Measurements from ENCODE around the gene RNF123.
"Not testable (repeated sequence)": the region's sequence is repeated elsewhere in the genome, so short reads cannot be mapped to it uniquely, and the experiment has no call there.

The RNF123 gene

GRCh38 chr3:49720855-49721595 is 31.7 kb downstream of the RNF123 start:
- no peak for DNase-seq (ENCODE audit: low read depth in 2 of 2)

GRCh38 chr3:49721596-49721895 is 32.2 kb downstream of the RNF123 start:
- no peak for DNase-seq (ENCODE audit: low read depth in 2 of 2)

GRCh38 chr3:49721896-49722781 is 32.8 kb downstream of the RNF123 start:
- no peak for DNase-seq (ENCODE audit: low read depth in 2 of 2)

- DNase-seq (ENCODE audit: low read depth in 2 of 2), result no peak
Measured at GRCh38 chr3:49722896-49723295, 33.5 kb downstream of the RNF123 start.

- peak; percentile 35 to 45 for DNase-seq (ENCODE audit: low read depth in 2 of 2)
Measured at GRCh38 chr3:49723296-49723627, 33.9 kb downstream of the RNF123 start.

GRCh38 chr3:49723628-49724551 is 34.5 kb downstream of the RNF123 start, which contains the start of gene GMPPB:
TSS of gene GMPPB (minus strand) at chr3:49723951. CDS start at chr3:49723726, 225 bp downstream.
- peak; percentile 94 for DNase-seq (ENCODE audit: low read depth in 2 of 2)

- DNase-seq (ENCODE audit: low read depth in 2 of 2), result no peak
Measured at GRCh38 chr3:49724586-49724985, 35.2 kb downstream of the RNF123 start.

- DNase-seq (ENCODE audit: low read depth in 2 of 2), result no peak
Measured at GRCh38 chr3:49725906-49726681, 36.7 kb downstream of the RNF123 start.

GRCh38 chr3:49727154-49727923 is 38.0 kb downstream of the RNF123 start:
- no peak for DNase-seq (ENCODE audit: low read depth in 2 of 2)

GRCh38 chr3:49727924-49728361 is 38.6 kb downstream of the RNF123 start:
- no peak for DNase-seq (ENCODE audit: low read depth in 2 of 2)

- DNase-seq (ENCODE audit: low read depth in 2 of 2), result no peak
Measured at GRCh38 chr3:49729966-49730609, 40.7 kb downstream of the RNF123 start.

GRCh38 chr3:49732597-49732996 is 43.2 kb downstream of the RNF123 start:
- no peak for DNase-seq (ENCODE audit: low read depth in 2 of 2)

- DNase-seq (ENCODE audit: low read depth in 2 of 2), result no peak
Measured at GRCh38 chr3:49733551-49733950, 44.2 kb downstream of the RNF123 start.

GRCh38 chr3:49734752-49735151 is 45.4 kb downstream of the RNF123 start:
- DNase-seq (ENCODE audit: low read depth in 2 of 2), result no peak

- no peak for DNase-seq (ENCODE audit: low read depth in 2 of 2)
Measured at GRCh38 chr3:49738067-49738713, 48.8 kb downstream of the RNF123 start.

GRCh38 chr3:49740427-49740826 is 51.1 kb downstream of the RNF123 start:
- DNase-seq (ENCODE audit: low read depth in 2 of 2), result no peak

- DNase-seq (ENCODE audit: low read depth in 2 of 2), result no peak
Measured at GRCh38 chr3:49745986-49746385, 56.6 kb downstream of the RNF123 start.

- no peak for DNase-seq (ENCODE audit: low read depth in 2 of 2)
Measured at GRCh38 chr3:49747792-49748480, 58.6 kb downstream of the RNF123 start.

- DNase-seq (ENCODE audit: low read depth in 2 of 2), result not testable (repeated sequence)
Measured at GRCh38 chr3:49748874-49749273, 59.5 kb downstream of the RNF123 start.

Measured in stimulated activated CD8-positive, alpha-beta memory T cell treated with anti-CD3 and anti-CD28 coated beads, Interleukin-15, amount 100 ng/mL, for 48 hours (primary cell).